ENCODE measurements around the gene PRSS27.

DNA sequence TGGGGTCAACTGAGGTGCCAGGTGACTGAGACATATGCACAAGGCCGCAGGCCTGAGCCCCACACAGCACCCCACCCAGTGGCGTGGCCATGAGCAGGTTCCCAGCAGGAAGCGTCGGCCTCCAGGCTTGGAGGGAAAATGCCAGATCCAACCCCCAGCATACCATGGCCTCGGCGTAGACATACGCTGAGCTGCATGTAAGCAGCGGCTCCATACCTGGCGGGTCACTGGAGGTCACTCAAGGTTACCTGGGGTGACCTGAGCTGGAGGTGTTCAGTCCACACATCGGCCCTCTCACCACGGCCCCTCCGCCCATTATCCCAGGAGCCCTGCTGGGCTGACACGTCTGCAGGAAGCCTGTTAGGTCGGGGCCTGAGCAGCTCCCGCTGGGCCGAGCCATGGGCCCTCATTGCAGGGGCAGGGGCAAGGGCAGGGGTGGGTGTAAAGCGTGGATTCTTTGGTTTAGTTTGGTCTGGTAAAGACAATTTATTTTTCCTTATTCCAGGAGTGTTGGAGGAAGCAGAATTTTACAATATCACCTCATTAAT is 22.5 kb downstream of the PRSS27 start:
- TF ChIP-seq, protein P1, sequence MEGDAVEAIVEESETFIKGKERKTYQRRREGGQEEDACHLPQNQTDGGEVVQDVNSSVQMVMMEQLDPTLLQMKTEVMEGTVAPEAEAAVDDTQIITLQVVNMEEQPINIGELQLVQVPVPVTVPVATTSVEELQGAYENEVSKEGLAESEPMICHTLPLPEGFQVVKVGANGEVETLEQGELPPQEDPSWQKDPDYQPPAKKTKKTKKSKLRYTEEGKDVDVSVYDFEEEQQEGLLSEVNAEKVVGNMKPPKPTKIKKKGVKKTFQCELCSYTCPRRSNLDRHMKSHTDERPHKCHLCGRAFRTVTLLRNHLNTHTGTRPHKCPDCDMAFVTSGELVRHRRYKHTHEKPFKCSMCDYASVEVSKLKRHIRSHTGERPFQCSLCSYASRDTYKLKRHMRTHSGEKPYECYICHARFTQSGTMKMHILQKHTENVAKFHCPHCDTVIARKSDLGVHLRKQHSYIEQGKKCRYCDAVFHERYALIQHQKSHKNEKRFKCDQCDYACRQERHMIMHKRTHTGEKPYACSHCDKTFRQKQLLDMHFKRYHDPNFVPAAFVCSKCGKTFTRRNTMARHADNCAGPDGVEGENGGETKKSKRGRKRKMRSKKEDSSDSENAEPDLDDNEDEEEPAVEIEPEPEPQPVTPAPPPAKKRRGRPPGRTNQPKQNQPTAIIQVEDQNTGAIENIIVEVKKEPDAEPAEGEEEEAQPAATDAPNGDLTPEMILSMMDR (IDR thresholded peaks at IDR 0.05; ENCODE audit: insufficient read depth, low read depth, low read length): no peak
- no peak for TF ChIP-seq EZH2 (IDR thresholded peaks at IDR 0.05; ENCODE audit: insufficient read depth, low read length)

Data from astrocyte (in vitro differentiated cells and primary cell).